DND-41 (cell line): ENCODE measurements around the gene CTSD.

Experiments used
- EZH2 ChIP-seq: IDR thresholded peaks from 3 replicates; pipeline ENCODE4 v1.6.1; 2012; ENCODE audit warnings: borderline replicate concordance, low read depth, mild to moderate bottlenecking, moderate library complexity, low read length, inconsistent platforms; ENCODE audit not compliant: severe bottlenecking
- TF ChIP-seq, protein P1 (sequence below): IDR thresholded peaks from 2 replicates; pipeline ENCODE4 v1.5.1; 2012; ENCODE audit warnings: borderline replicate concordance, low read length, moderate library complexity, mild to moderate bottlenecking; ENCODE audit not compliant: poor library complexity, severe bottlenecking; ENCODE audit errors: extremely low read depth

DNA sequence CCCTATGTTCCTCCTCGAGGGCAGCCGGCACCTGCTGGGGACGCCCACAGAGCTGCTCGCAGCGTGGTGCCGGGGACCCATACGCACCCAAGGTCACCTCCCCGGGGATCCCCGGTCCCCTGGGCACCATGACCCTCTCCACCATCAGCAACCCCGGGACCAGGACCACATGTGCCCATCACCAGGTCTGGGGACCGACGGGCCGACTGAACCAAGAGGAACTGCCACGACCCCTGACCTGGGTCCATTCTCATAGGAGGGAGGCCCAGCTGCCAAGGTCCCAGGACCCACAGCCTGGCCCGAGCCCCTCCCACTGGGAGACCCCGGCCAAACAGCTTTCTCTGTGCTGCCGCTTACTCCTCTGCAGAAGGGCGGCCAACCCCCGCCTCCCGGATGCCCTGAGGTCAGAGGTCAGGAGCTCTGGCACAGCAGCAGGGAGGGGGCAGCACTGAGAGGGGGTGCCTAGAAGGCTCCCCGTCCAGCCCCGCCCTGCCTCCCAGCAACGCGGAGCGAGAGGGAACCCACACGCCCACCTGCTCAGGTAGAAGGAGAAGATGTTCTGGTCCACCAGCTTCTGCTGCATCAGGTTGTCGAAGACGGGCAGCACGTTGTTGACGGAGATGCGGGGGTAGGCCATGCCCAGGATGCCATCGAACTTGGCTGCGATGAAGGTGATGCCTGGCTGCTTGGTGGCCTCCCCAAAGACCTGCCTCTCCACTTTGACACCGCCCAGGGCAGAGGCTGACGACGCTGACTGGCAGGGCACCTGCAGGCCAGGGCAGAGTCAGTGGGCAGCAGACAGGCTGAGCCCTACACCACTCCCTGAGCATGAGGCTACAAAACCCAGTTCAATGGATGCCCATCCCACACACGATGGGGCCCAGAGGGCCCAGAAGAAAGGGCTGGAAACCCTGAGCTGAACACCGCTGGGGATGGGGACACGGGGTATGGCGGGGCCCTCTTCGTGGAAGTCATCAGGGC lies 6.6 kb downstream of the CTSD start:
- TF ChIP-seq, protein P1, sequence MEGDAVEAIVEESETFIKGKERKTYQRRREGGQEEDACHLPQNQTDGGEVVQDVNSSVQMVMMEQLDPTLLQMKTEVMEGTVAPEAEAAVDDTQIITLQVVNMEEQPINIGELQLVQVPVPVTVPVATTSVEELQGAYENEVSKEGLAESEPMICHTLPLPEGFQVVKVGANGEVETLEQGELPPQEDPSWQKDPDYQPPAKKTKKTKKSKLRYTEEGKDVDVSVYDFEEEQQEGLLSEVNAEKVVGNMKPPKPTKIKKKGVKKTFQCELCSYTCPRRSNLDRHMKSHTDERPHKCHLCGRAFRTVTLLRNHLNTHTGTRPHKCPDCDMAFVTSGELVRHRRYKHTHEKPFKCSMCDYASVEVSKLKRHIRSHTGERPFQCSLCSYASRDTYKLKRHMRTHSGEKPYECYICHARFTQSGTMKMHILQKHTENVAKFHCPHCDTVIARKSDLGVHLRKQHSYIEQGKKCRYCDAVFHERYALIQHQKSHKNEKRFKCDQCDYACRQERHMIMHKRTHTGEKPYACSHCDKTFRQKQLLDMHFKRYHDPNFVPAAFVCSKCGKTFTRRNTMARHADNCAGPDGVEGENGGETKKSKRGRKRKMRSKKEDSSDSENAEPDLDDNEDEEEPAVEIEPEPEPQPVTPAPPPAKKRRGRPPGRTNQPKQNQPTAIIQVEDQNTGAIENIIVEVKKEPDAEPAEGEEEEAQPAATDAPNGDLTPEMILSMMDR = no peak
- no peak for TF ChIP-seq EZH2
